Cerebellar cortex (tissue), 1 donor: Measurements from ENCODE around the gene UPK3BL1.
"Not testable (repeated sequence)": the region's sequence is repeated elsewhere in the genome, so short reads cannot be mapped to it uniquely, and the experiment has no call there.

Source experiments
- DNase-seq: peaks from one replicate; pipeline ENCODE4 v3.0.0-alpha.2; 2015; ENCODE audit warnings: low spot score

The UPK3BL1 gene, protein sequence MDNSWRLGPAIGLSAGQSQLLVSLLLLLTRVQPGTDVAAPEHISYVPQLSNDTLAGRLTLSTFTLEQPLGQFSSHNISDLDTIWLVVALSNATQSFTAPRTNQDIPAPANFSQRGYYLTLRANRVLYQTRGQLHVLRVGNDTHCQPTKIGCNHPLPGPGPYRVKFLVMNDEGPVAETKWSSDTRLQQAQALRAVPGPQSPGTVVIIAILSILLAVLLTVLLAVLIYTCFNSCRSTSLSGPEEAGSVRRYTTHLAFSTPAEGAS

DNA sequence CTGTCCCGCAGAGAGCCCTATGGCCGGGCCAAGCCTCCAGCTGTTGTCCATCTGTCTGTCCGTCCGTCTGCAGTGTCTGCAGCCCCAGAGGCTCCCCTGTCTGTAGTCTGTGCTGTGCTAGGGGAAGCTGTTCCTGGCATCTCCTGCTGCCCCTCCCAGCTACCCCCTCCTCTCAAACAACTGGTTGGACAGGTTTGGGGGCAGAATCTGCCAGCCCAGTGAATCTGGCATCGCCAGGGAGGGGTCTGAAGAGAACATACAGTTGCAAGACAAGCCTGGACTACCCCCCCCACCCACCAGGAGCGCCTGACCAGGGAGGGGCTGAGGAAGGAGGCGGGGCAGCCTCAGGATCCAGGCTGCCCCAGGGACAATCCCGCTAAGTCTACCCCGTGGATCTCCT lies at the start of gene UPK3BL1:
Gene UPK3BL1, minus strand, starts transcription at position 101 of the 400 bp plus-strand sequence. Its CDS starts 50 bp downstream, at position 51.
- DNase-seq = not testable (repeated sequence)

DNA sequence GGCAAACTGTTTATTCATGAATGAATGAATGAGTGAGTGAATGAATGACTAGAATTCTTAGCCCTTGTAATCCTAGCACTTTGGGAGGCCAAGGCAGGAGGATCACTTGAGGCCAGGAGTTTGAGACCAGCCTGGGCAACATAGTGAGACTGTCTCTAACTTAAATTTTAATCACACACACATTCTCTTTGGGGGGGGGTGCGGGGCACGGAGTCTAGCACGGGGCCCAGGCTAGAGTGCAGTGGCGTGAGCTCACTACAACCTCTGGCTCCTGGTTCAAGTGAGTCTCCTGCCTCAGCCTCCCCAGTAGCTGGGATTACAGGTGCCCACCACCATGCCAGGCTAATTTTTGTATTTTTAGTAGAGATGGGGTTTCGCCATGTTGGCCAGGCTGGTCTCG lies 48.0 kb upstream of the UPK3BL1 start:
- not testable (repeated sequence) for DNase-seq

DNA sequence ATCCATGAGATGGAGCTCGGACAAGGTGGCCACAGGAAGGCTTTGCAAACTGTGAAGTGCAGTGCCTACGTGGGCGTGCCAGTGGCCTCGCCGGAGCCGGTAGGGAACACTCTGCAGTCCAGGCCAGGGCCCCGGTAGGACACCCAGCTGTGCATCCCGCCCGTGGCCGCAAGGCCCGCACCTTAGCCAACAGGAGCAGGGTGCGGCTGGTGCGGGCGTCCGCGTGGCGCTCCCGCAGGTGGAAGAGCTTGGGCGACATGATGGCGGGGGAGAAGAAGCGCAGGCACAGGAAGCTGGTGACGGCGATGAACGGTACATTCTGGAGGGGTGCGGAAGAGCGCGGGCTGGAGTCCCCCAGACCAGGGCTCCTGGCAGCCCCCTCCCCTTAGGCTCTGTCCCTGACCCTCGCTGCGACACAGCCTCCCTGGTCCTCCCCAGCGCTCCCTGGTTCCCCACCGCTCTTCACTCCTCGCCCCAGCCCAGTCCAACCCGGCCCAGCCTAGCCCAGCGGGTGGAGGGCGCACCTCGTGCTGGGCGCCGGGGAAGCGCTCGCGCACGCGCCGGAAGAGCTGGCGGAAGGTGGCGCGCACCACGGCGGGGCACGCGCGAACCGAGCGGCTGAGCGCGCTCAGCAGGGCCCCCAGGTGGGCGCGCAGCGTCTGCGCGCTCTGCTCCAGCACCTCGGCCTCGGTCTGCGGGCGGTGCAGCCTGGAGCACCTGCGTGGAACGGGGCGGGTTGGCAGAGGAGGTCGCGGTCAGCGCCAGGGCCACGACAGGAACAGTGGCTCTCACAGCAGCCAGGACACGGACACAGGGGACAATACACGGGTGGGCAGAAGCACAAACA lies 47.1 kb upstream of the UPK3BL1 start:
- not testable (repeated sequence) for DNase-seq

DNA sequence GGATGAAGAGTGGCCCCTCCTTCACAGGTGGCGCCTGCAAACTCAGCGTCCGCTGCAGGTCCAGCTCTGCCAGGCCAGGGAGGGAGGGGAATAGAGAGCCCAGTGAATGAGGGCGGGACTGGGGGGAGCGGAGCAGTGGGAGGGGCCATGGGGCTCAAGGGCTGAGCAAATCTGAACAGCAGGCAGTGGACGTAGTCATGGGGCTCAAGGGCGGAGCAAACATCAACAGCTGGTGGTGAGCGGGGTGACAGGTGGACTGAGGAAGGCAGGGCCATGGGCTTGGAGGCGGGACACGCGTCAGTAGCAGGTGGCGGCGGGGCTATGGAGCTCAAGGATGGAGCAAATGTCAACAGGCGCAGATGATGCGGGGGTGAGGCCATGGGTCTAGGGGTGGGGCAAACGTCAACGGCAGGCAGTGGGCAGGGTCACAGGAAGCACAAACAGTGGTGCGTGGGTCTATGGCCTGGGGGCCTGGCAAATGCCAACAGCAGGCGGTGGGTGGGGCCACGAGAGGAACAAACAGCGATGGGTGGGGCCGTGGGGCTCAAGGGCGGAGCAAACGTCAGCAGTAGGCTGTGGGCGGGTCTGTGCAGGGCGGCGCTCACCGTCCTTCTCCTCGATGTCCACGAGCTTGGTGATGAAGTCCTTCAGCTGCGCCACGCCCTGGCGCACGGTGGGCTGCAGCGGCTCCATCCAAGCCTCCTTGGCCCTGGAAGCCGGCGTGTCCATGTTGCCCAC lies 45.9 kb upstream of the UPK3BL1 start:
- DNase-seq = not testable (repeated sequence)

DNA sequence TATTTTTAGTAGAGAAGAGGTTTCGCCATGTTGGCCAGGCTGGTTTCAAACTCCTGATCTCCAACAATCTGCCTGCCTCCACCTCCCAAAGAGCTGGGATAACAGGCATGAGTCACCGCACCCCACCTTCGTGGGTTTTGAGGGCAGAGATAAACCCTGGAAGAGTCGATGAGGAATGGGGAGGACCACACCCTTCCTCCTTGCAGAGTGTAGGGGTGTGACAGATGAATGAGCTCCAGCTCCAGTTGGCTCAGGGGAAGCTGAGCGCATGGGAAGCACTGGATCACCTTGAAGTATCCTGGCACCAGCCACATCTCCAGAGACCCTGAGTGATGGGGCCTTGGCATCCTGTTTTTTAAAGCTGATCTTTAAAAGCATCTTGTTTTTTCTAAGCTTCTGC lies 40.0 kb upstream of the UPK3BL1 start:
- not testable (repeated sequence) for DNase-seq

DNA sequence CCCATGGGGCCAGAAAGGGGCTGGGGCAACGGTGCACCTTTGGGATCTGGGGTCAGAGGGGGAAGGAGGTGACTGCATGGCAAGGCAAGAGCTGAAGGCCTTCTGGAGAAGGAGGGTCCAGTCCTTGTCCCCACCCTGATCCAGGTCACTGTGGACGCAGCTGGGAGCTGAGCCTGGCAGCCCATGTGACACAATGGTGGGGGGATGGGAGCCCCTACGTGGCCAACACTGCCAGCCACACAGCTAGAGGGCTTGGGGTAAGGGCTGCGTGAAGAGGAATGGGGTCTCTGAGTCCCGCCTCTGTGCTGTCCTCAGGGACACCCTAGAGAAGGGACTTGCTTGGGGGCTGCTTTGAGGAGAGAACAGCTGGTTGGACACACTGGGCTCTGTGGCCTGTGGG lies 38.2 kb upstream of the UPK3BL1 start:
- not testable (repeated sequence) for DNase-seq

DNA sequence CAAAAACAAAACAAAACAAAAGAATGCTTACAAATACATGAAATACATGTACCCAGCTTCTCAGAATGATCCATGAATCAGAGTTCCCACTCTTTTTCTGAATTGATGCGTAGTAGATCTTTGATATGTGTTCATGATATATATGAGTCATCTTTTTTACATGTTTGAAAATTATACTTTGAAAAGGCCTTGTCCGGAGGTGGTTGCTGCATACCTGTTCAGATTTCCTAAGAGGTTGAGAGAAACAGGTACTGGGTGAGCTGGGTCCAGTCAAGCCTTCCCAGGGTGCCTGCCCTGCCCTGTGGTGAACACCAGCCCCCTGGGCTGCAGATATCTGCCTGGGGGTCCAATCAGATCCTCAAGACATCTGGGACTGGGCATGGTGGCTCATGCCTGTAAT lies 33.0 kb upstream of the UPK3BL1 start:
- DNase-seq = not testable (repeated sequence)

DNA sequence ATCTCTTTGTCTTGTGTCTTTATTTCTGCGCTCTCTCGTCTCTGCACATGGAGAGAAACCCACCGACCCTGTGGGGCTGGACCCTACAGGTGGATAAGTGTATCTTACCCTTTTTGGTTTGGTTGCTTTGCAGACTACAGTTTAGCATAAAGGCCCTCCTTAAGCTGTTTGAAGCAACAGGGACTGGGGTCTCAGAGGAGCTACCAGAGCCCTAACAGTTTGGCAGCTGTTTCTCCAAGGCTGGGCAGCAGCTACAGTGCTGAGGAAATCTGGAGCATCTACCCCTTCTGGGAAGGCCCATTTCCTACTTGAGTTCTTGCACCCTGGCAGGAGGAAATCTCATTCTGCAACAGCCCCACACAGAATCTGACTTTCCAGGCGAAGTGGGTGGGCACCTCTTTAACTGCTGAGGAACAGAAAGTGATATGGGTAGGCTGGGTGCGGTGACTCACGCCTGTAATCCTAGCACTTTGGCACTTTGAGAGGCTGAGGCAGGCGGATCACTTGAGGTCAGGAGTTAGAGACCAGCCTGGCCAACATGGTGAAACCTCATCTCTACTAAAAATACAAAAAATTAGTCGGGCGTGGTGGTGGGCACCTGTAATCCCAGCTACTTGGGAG lies 31.0 kb upstream of the UPK3BL1 start:
- not testable (repeated sequence) for DNase-seq

DNA sequence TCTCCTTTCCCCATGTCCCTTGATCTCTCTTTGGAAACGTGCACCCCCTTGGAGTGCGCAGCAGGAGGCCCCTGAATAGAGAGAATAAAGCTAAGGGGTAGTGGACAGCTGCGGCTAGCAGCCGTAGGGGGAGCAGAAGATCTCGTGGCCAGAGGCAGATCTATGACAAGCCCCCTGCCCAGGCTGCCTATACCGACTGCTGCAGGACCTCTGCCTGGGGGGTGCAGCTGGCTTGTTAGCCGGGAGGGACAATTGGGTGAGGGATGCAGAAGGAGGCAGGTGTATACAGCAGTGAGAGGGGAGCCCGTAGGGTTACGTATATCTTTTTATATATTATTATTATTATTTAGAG lies 29.3 kb upstream of the UPK3BL1 start:
- not testable (repeated sequence) for DNase-seq

DNA sequence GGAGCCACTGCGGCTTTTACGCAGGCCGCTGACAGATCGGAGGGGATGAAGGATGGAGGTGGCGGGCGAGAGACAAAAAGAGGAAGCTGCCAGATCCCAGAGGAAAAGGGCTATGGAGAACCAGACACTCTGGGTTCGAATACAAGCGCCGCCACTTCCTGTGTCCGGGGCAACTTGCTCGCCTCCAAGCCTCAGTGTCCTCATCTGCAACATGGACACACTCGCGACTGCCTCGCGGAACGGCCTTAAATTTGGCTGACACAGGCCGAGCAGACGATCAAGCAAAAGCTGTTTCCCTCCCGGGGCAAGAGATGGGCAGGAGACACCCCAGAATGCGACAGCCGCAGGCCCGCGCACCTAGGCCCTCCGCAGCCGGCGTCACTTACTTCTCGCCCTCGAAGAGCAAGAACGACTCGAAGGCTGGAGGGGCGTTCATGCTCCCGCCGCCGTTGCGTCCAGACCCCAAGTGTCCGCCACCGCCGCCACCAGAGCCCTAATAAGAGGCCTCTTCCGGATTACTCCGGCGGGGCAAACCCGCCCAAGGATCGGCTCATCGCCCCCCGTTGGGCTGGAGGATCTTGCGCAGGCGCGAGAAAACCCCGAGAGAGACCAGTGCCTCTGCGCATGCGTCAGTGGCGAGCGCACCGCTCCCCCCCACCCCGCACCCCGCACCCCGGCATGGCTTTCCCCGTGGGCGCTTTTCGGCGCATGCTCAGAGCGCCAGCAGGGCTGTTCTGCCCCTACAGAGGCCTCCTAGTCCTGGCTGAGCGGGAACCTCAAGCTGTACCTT lies 28.8 kb upstream of the UPK3BL1 start, which contains the start of gene POLR2J2:
Gene POLR2J2, minus strand, starts transcription at position 498 of the 790 bp plus-strand sequence. Its CDS starts 62 bp downstream, at position 436.
- DNase-seq = not testable (repeated sequence)

DNA sequence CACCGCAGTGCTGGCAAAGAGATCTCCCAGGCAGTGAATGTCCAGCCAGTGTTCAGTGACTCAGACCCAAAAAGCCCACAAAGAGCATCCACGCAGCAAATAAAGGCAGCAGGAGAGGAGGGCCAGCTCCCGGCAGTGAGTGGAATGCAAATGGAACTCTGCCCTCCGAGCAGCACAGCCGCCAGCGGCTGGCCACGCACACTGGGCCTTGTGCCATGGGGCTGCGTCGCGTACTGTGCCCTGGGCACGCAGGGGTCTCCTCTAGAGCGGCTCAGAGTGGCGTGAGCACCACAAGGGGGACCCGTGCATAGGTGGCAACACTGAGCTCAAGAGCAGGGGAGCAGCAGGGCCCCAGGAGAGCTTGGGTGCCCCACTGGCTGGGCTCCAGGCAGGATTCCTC lies 24.9 kb upstream of the UPK3BL1 start:
- not testable (repeated sequence) for DNase-seq

DNA sequence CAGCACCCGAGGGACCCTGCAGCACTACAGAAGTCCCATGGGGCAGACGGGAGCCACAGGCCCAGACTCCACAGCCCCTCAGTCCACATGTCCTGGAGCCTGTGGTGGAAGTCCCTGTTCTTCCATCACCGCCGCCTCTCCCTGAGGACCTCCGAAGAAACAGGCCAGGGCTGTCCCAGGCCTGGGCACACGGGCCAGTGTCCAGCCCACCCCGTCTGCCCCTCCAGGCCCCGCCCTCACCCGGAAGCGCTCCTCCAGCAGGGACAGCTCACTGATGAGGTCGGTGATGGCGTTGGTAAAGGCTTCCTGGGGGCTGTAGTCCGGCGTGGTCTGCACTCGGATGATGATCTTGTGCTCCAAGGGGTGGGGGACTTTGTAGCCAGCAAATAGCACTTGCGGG lies 24.3 kb upstream of the UPK3BL1 start:
- DNase-seq = not testable (repeated sequence)

DNA sequence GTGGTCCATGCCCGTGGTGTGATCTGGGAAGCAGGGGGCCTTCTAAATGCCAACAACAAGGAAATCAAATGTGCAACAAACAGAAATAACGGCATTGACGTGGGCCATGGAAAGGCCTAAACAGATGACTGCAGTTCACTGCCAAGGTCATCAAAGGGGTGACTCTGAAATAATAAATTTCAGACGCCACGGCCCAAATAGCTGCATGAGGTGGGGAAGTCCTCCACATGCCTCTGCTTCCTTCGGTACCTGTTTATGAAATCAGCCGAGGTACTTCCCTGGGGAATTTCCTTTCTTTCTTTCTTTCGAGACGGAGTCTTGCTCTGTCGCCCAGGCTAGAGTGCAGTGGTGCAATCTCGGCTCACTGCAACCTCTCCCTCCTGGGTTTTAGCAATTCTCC lies 22.2 kb upstream of the UPK3BL1 start:
- DNase-seq = not testable (repeated sequence)

DNA sequence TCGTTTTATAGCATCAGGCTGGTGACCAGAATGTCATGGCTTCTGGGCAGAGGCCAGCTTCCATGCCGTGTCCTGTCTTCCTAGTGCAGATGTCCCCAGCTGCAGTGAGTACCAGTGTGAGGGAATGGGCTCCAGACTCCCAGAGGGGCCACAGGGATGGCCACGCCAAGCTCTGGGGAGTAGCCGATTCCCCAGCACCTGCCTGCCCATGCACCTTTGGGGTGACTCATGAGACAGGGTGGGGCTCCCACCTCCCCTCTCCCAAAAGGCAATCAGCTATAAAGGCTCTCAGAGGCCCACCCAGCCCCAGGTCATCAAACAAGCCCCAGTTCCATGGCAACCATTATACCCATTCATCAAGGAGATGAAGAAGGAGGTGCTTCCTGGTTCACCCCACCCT lies 7.3 kb upstream of the UPK3BL1 start, which contains the start of gene SPDYE2B:
Gene SPDYE2B, plus strand, starts transcription at position 396 of the 400 bp plus-strand sequence. CDS start 2,030 bp downstream, outside the sequence.
- not testable (repeated sequence) for DNase-seq

DNA sequence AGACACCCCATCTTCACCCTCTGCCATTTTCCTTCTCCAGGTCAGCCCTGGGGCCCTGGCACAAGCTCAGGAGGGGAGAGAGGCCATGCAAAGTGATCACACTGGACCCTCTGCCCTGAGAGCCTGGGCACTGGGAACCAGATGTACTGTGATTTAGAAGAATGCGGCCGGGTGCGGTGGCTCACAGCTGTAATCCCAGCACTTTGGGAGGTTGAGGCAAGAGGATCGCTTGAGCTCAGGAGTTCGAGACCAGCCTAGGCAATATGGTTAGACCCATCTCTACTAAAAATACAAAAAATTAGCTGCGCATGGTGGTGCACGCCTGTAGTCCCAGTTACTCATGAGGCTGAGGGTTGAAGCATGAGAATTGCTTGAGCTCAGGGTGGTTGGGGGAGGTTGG lies 5.2 kb upstream of the UPK3BL1 start:
- not testable (repeated sequence) for DNase-seq

DNA sequence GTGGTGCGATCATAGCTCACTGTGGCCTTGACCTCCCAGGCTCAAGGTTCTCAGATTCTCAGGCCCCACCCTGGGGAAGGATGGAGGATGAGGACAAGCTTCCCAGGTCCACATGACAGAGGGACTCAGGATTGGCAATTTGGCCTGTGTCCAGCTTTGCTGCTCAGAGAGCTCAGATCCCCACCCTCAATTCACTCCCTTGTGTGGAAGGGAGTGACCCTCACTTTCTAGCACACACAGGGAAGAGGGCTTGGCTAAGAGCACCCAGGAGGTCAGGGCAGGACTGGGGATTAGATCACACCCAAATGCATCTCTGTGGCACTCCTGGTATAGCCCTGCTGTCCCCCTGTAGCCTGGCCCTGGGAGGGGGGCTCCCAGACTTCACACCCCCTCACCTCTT lies 813 bp upstream of the UPK3BL1 start:
- not testable (repeated sequence) for DNase-seq

DNA sequence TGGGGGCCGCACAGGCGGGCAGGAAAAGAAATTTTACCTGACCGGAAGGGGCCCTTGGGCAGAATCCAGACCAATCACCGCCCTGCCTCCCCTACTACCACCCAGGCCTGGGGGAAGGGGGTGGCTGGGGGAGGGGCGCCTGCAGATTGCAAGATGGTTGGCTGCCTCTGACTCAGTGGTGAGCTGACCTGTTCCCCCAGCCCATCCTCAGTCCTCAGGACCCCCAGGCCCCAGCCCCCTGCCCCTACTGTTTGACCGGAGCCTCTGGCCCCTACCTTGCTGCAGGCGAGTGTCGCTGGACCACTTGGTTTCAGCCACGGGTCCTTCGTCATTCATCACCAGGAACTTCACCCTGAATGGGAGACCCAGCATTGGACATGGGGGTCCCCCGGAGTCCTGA lies 3.7 kb downstream of the UPK3BL1 start:
- DNase-seq = not testable (repeated sequence)

DNA sequence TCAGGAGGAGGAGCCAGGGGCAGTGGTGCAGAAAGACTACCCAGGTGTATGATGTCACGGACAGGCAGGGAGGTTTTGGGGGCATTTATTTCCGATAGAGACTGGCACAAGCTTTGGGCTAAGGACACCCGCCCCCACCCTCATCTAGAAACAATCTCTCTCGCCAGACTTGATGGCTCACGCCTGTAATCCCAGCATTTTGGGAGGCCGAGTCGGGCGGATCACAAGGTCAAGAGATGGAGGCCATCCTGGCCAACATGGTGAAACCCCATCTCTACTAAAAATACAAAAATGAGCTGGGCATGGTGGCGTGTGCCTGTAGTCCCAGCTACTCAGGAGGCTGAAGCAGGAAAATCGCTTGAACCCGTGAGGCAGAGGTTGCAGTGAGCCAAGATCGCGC lies 5.6 kb downstream of the UPK3BL1 start:
- DNase-seq = not testable (repeated sequence)

DNA sequence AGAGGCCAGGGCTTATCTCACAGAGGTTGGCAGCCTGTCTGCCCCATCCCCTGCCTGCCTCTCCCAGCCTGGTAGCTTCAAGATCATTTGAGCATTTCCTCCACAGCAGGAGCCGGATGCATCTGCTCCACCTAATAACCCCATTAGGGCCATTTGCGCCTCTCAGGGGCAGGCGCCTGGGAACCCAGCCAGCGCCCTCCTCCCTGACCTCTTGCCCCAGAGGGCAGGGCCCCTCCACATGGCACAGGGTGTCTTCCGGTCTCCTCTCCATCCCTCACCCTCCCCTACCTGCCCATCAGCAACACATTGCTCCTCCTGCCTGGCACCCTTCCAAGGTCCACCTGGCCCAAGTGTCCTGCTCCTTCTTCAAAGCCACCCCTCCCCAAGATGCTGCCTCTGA lies 7.2 kb downstream of the UPK3BL1 start:
- not testable (repeated sequence) for DNase-seq

DNA sequence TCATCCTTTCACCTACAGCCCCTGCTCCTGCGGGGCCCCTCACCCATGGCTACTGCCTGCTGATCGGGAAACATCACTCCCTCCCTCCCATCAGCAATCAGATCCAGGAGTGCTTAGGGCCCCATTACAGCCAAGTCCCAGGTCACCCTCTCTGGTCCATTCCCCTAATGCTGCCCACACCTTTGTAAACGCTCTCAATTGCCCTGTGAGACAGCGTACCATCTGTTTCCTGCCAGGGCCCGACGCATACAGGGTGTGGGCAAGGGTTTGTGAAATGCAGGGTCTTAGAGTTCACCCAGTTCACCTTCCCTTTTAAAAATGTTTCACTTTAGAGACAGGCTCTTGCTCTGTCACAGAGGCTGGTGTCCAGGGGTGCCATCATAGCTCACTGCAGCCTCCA lies 8.3 kb downstream of the UPK3BL1 start:
- not testable (repeated sequence) for DNase-seq

DNA sequence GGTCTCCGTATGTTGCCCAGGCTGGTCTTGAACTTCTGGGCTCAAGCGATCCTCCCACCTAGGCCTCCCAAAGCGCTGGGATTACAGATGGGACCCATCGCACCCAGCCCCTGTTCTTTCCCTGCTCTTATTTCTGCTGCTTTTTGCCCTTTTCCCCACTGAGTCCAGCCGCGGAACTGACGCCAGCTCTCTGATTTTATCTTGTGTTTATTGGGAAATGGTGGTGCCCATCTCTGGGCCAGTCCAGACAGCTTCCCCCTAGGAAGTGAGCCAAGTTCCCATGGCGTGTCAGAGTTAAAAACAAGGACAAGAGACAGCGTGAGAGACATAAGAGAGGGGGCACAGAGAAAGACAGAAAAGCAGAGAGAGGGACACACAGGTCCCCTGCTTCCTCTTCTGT lies 12.0 kb downstream of the UPK3BL1 start:
- DNase-seq = not testable (repeated sequence)
